ENCODE results near the gene URB2. TPM values are rescaled to one million over a fixed set of nuclear protein-coding genes. Genes with fewer than 3 reads are reported as not detected.

URB2 gene
- total RNA-seq, 6 experiments from 2014 or later: 3.7 to 7.6 (median 3.9) TPM

DNA sequence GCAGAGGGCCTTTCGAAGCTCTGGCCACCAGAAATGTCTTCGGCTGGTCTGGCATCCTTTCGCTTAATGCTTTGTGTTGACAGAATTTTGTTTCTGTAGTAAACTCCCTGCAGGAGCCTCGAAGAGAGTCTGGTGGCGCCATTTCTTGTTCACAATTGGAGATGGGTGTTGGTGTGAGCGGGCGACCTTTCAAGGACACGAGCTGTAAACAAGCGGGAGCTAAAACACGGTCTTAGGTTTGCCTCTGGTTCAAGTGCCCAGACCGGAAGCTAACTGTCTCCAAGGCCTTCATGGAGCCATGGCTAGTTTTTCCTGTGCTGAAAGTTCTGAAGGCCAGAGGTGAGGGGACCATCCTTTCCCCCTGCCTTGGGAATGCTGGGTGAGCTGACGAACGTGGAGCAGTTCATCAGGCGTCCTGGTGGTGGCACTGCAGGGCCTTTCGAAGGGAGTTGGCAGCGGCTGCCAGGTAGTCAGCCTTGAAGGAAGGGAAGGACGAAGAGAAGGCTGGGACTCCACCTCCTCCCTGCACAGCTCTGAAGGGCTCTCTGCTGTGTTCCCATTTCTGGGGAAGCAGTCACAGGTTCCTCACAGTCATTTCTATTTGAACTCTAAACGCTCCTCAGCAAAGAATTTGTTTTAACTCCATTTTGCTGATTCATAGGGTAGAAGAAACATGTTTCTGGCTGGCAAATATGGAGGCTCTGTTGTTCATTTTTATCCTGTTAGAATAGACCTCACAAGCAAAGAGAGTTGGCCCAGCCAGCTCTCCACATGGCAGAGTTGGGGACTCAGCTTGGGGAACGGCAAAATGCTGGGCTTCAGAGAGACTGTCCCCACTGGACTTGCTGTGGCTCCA, 35.2 kb downstream of the URB2 start:
- intact Hi-C loops (cut with DNase I): loop anchor here in 1 of 2 donors (5.0 kb wide), 1 partner anchor 646 kb away; no protein-coding TSS in a partner anchor
- no peak for TF ChIP-seq POLR2A (IDR thresholded peaks at IDR 0.05)
- TF ChIP-seq, protein P1, sequence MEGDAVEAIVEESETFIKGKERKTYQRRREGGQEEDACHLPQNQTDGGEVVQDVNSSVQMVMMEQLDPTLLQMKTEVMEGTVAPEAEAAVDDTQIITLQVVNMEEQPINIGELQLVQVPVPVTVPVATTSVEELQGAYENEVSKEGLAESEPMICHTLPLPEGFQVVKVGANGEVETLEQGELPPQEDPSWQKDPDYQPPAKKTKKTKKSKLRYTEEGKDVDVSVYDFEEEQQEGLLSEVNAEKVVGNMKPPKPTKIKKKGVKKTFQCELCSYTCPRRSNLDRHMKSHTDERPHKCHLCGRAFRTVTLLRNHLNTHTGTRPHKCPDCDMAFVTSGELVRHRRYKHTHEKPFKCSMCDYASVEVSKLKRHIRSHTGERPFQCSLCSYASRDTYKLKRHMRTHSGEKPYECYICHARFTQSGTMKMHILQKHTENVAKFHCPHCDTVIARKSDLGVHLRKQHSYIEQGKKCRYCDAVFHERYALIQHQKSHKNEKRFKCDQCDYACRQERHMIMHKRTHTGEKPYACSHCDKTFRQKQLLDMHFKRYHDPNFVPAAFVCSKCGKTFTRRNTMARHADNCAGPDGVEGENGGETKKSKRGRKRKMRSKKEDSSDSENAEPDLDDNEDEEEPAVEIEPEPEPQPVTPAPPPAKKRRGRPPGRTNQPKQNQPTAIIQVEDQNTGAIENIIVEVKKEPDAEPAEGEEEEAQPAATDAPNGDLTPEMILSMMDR (IDR thresholded peaks at IDR 0.05): peak; percentile 84 to 88 (median 85)

DNA sequence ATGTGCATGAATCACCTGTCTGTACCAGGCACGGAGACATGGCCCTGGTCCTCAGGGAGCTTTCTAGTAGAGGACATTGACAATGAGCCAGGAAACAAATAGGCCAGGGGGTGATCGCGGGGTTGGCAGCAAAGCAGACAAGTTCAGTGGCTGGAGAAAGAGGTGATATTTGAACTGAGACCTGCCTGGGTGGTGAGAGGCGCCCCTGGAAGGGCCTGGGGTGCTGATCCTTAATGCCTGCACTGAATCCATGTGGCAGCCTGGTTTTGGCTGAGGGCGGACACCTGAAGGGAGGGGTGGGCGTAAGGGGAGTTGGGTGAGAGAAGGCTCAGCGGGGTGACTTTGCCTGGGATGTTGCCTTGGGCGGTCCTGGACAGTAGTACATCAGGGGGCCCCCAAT, 35.9 kb downstream of the URB2 start:
- Histone ChIP-seq H3K27me3 (no peaks in the 10 kb centered on the region), H3K4me1 (peaks cover 0 to 3% (median 0%) of the 10 kb centered on the region in 4 donors), H3K9me3 (no peaks in the 10 kb centered on the region), H3K36me3 (peaks cover 0 to 16% (median 6%) of the 10 kb centered on the region in 4 donors), H3K4me3 (no peak overlapping the region), H3K27ac (no peak overlapping the region)
- TF ChIP-seq POLR2A (IDR thresholded peaks at IDR 0.05): no peak
- TF ChIP-seq, protein P1 (IDR thresholded peaks at IDR 0.05): no peak
- no peak for DNase-seq
- intact Hi-C loops (cut with DNase I): loop anchor here in 1 of 2 donors (5.0 kb wide), 1 partner anchor 645 kb away; no protein-coding TSS in a partner anchor
- ATAC-seq: no peak
- 58% methylated on average over 2 of the region's 8 CpGs for WGBS (ENCODE audit: insufficient coverage, low coverage, low lambda C conversion rate, missing lambda C conversion rate)

More for the DNA sequence above, 35.2 kb downstream of the URB2 start:
- ATAC-seq (peak; percentile 92 to 99 (median 98)), DNase-seq (peak; percentile 73 to 81 (median 74))
- Histone ChIP-seq H3K4me1 (peaks cover 0 to 3% (median 0%) of the 10 kb centered on the region in 4 donors), H3K36me3 (peaks cover 0 to 18% (median 6%) of the 10 kb centered on the region in 4 donors), H3K4me3 (no peak overlapping the region), H3K9me3 (no peaks in the 10 kb centered on the region), H3K27me3 (no peaks in the 10 kb centered on the region), H3K27ac (no peak overlapping the region)
- WGBS (ENCODE audit: insufficient coverage, low coverage, low lambda C conversion rate, missing lambda C conversion rate): 68% methylated on average over 11 of the region's 19 CpGs

GRCh38 chr1:229664133-229664689, 38.2 kb downstream of the URB2 start:
- H3K4me3 ChIP-seq: no peak overlapping the region
- peaks cover 0 to 3% (median 0%) of the 10 kb centered on the region in 4 donors for H3K4me1 ChIP-seq
- intact Hi-C loops (cut with DNase I): loop anchor here in 1 of 2 donors (5.0 kb wide), 1 partner anchor 643 kb away; no protein-coding TSS in a partner anchor
- H3K36me3 ChIP-seq: peaks cover 0 to 5% (median 1%) of the 10 kb centered on the region in 4 donors
- no peaks in the 10 kb centered on the region for H3K9me3 ChIP-seq
- 47% methylated on average over 3 of the region's 9 CpGs for WGBS (ENCODE audit: insufficient coverage, low coverage, low lambda C conversion rate, missing lambda C conversion rate)
- no peak for TF ChIP-seq POLR2A (IDR thresholded peaks at IDR 0.05)
- TF ChIP-seq, protein P1 (IDR thresholded peaks at IDR 0.05): no peak
- peak in 1 of 3 donors; percentile 38 for DNase-seq
- H3K27ac ChIP-seq: no peak overlapping the region
- ATAC-seq: no peak
- H3K27me3 ChIP-seq: no peaks in the 10 kb centered on the region

DNA sequence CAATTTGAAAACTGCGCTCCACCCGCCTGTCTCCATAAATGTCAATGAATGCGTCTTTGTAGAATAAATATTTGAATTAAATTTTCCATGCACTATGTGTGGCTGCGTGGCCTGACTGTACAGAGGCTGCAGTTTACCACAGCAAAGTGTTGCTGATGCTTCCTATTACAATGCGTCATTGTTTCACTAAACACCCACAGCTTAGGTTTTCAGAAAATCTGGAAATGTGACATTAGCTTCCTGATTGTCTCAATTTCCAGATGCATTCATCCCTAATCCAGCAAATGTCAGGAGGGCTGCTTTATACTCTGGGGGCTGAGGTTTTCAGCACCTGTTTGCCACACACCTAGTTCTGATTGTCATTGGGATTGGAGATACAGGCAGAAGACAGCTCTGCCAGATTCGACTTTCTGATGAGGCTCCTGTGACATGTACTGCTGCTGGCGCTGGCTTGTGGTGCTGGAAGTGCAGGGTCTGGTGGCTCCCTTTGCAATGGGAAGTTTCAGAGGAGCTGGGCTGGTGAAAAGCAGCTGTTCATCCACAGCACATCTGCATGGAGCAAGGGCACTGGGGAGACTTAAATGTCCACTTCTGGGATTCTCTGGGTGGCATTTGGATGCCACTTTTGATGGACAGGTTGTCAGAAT, 40.0 kb downstream of the URB2 start:
- DNase-seq (no peak), ATAC-seq (no peak)
- no peaks in the 10 kb centered on the region for H3K9me3 ChIP-seq
- intact Hi-C loops (cut with DNase I): no loop called here
- H3K27me3 ChIP-seq: no peaks in the 10 kb centered on the region
- no peak overlapping the region for H3K4me3 ChIP-seq
- H3K36me3 ChIP-seq: no peaks in the 10 kb centered on the region
- no peak overlapping the region for H3K27ac ChIP-seq
- TF ChIP-seq, protein P1 (IDR thresholded peaks at IDR 0.05): no peak
- no peak for TF ChIP-seq POLR2A (IDR thresholded peaks at IDR 0.05)
- peaks cover 0 to 3% (median 0%) of the 10 kb centered on the region in 4 donors for H3K4me1 ChIP-seq
- 94% methylated on average over 5 of the region's 7 CpGs for WGBS (ENCODE audit: insufficient coverage, low coverage, low lambda C conversion rate, missing lambda C conversion rate)

Measured in right lobe of liver (tissue), 6 donors.